Suprapubic skin (tissue), 4 donors: Measurements from ENCODE around the gene SEC14L1. TPM values are rescaled to one million over a fixed set of nuclear protein-coding genes. Genes with fewer than 3 reads are reported as not detected.

ENCODE experiments used
- DNase-seq, 2 donors: peaks; one replicate each; pipeline ENCODE4 v3.0.0-alpha.2; 2019; ENCODE audit warnings: low spot score in 2 of 2
- H3K27ac ChIP-seq: fragments of 200-600 bp; sonication (generic); one replicate; pipeline ENCODE4 v1.5.1; 2019
- H3K27me3 ChIP-seq: fragments of 200-600 bp; sonication (generic); one replicate; pipeline ENCODE4 v1.5.1; 2019
- H3K36me3 ChIP-seq: fragments of 200-600 bp; sonication (generic); one replicate; pipeline ENCODE4 v1.5.1; 2019
- H3K4me1 ChIP-seq: fragments of 200-600 bp; sonication (generic); one replicate; pipeline ENCODE4 v1.5.1; 2019
- H3K4me3 ChIP-seq: fragments of 200-600 bp; sonication (generic); one replicate; pipeline ENCODE4 v1.5.1; 2019; ENCODE audit warnings: mild to moderate bottlenecking
- H3K9me3 ChIP-seq: fragments of 200-600 bp; sonication (generic); one replicate; pipeline ENCODE4 v1.5.1; 2019
- CTCF ChIP-seq, 2 donors: fragments of 200-600 bp in 1 of 2; fragments of 450-650 bp in 1 of 2; sonication (generic) in 1 of 2; IDR thresholded peaks; one replicate each; pipeline ENCODE4 v1.5.1; 2016 to 2019; ENCODE audit warnings: antibody characterized with exemption in 2 of 2, mild to moderate bottlenecking in 1 of 2, moderate library complexity in 1 of 2
- EP300 ChIP-seq: sonication (generic); formaldehyde crosslinking; IDR thresholded peaks from one replicate; pipeline ENCODE4 v1.6.1; 2017; ENCODE audit warnings: antibody characterized with exemption
- POLR2A ChIP-seq, 2 donors: fragments of 450-650 bp; IDR thresholded peaks; one replicate each; pipeline ENCODE4 v1.6.1; 2017; ENCODE audit warnings: antibody characterized with exemption in 2 of 2, mild to moderate bottlenecking in 2 of 2, moderate library complexity in 2 of 2
- POLR2AphosphoS5 ChIP-seq, 3 donors: sonication (generic); formaldehyde crosslinking; IDR thresholded peaks; one replicate each; pipeline ENCODE4 v1.6.1; 2017; ENCODE audit warnings: antibody characterized with exemption in 3 of 3
- WGBS: methylation state at CpG from one replicate; pipeline ENCODE4 v1.1.5; 2018; 5-methylcytosine and 5-hydroxymethylcytosine counted together
- total RNA-seq, 4 donors: library from RNA; depleted of rRNA; stranded (reverse); fragments of >200 nt; gene quantifications; one replicate each; pipeline ENCODE4 v1.1.0, GENCODE V29; 2016

SEC14L1 gene
- total RNA-seq, 4 donors from 2014 or later: 35.5 to 87.3 (median 51.6) TPM

DNA sequence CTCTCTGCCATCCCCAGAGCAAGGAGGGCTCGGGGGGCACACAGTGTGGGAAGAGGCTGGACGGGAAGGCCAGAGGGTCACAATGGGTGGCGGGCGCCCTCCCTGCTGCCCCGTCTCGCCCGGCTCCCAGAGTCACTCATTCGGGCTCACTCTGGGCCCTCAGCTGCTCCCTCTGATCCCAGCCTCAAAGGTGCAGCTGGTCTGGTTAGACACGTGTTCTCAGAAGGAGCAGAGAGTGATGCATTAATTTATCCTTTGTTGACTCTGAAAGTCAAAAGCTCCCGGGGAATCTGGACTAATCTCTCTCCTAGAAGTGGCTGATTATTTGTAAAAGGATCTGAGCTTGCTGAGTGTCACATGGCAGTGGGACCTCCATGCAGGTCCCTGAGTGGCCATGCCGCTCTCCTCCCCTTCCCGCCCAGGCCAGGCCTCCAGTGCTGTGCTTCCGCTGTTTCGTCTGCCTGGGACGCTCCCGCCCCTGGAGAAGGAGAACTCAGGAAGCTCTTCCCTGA lies 87.5 kb downstream of the SEC14L1 start:
- TF ChIP-seq CTCF (IDR thresholded peaks at IDR 0.05): no peak
- no peak for TF ChIP-seq EP300
- TF ChIP-seq POLR2AphosphoS5 (IDR thresholded peaks at IDR 0.05): no peak
- TF ChIP-seq POLR2A (IDR thresholded peaks at IDR 0.05): no peak
- H3K36me3 ChIP-seq: no peaks in the 10 kb centered on the region
- H3K4me1 ChIP-seq: no peaks in the 10 kb centered on the region
- WGBS: 83% methylated on average over 12 of the region's 16 CpGs
- H3K4me3 ChIP-seq: no peak overlapping the region
- no peak for DNase-seq
- H3K9me3 ChIP-seq: no peaks in the 10 kb centered on the region
- H3K27ac ChIP-seq: no peak overlapping the region
- H3K27me3 ChIP-seq: no peaks in the 10 kb centered on the region

- Histone ChIP-seq H3K4me1 (no peaks in the 10 kb centered on the region), H3K4me3 (no peak overlapping the region), H3K27me3 (no peaks in the 10 kb centered on the region), H3K36me3 (no peaks in the 10 kb centered on the region), H3K9me3 (no peaks in the 10 kb centered on the region), H3K27ac (no peak overlapping the region)
- TF ChIP-seq POLR2A (IDR thresholded peaks at IDR 0.05): no peak
- no peak for TF ChIP-seq EP300
- TF ChIP-seq POLR2AphosphoS5 (IDR thresholded peaks at IDR 0.05): no peak
- no peak for TF ChIP-seq CTCF (IDR thresholded peaks at IDR 0.05)
- no peak for DNase-seq
- WGBS: 94% methylated on average over 13 of the region's 13 CpGs
Measured at GRCh38 chr17:77228816-77229215, 88.0 kb downstream of the SEC14L1 start.

GRCh38 chr17:77229786-77230435 lies 89.1 kb downstream of the SEC14L1 start:
- WGBS: 96% methylated on average over 10 of the region's 25 CpGs
- no peak overlapping the region for H3K27ac ChIP-seq
- TF ChIP-seq POLR2A (IDR thresholded peaks at IDR 0.05) (no peak), EP300 (no peak), CTCF (IDR thresholded peaks at IDR 0.05) (no peak)
- DNase-seq: no peak
- H3K4me3 ChIP-seq: no peak overlapping the region
- H3K36me3 ChIP-seq: no peaks in the 10 kb centered on the region
- H3K4me1 ChIP-seq: peaks cover 6% of the 10 kb centered on the region
- no peaks in the 10 kb centered on the region for H3K9me3 ChIP-seq
- no peaks in the 10 kb centered on the region for H3K27me3 ChIP-seq

DNA sequence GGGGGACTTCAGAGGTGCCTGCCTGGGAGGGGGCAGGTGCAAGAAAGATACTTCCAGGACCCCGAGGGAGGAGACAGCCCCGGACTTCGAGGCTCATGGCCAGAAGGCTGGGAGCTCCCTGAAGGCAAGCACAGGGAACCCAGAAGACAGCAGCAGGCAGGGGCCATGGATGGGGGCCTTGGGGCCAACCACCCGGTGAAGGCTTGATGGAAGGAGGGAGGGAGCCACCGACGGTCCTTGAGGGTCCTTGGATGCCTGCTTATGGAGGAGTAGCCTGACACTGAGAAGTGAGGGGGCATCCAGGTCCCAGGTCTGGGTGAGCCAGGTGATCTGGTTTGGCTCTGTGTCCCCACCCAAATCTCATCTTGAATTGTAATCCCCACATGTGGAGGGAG lies 89.7 kb downstream of the SEC14L1 start:
- TF ChIP-seq CTCF (IDR thresholded peaks at IDR 0.05): no peak
- Histone ChIP-seq H3K36me3 (no peaks in the 10 kb centered on the region), H3K27me3 (no peaks in the 10 kb centered on the region), H3K9me3 (no peaks in the 10 kb centered on the region), H3K27ac (no peak overlapping the region), H3K4me1 (peaks cover 11% of the 10 kb centered on the region), H3K4me3 (no peak overlapping the region)
- 100% methylated on average over 3 of the region's 6 CpGs for WGBS
- DNase-seq: no peak

DNA sequence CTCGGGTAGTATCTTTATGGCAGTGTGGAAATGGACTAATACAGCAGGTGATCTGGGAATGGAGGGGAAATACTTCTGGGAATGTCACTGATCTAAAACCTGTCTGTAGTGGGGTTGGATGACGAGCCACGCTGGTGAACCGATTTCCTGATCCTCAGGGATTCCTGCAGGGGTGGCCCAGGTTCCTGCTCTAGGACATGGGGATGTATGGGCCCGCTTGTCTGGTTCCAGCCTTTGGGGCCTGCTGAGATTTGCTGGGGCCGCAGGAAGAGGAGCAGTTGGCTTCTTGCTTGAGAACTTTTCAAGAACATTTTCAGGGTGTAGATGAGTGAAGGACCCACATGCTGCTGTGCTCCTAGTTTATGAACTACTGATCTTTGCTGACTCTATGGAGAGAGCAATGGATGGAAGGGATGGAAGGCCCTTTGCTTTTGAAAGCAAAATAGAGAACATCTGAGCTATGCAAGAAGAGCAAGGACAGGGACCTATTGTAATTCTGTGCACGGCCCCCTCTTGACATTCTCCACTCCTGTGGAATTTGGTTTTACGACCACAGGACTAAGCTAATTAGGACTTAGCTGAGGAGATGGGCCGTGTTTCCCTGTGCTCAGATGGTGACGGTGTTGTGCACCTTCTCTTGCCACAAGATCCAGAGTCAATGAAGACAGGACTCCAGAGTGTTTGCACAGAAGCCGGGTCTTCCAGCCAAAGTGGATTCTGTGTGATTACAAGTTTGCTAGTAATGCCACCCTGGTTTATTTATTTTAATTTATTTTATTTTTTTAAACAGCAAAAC lies 90.5 kb downstream of the SEC14L1 start:
- Histone ChIP-seq H3K4me3 (no peak overlapping the region), H3K27me3 (no peaks in the 10 kb centered on the region), H3K4me1 (peaks cover 19% of the 10 kb centered on the region), H3K36me3 (no peaks in the 10 kb centered on the region), H3K27ac (no peak overlapping the region), H3K9me3 (no peaks in the 10 kb centered on the region)
- DNase-seq: no peak
- no peak for TF ChIP-seq POLR2AphosphoS5 (IDR thresholded peaks at IDR 0.05)
- TF ChIP-seq EP300: no peak
- no peak for TF ChIP-seq CTCF (IDR thresholded peaks at IDR 0.05)
- TF ChIP-seq POLR2A (IDR thresholded peaks at IDR 0.05): no peak
- 91% methylated on average over 11 of the region's 11 CpGs for WGBS
